Panc1 (cell line): ENCODE data around the gene USP5. TPM values are rescaled to one million over a fixed set of nuclear protein-coding genes. Genes with fewer than 3 reads are reported as not detected.

ENCODE experiments used
- ATAC-seq: fragments of 200-7000 bp; cut with Tn5 transposase; 2 replicates; pipeline ENCODE4 v1.9.1; 2020; ENCODE audit warnings: mild to moderate bottlenecking, moderate library complexity
- BruUV-seq: library from RNA; stranded (reverse); fragments of 400-500 nt; replicated peaks from 2 replicates; lab custom pipeline; 2021; lab: Mats Ljungman, UMichigan
- CTCF ChIA-PET: fragments of 300-600 bp; sonication (Branson Sonifier 250); formaldehyde crosslinking; loops from one replicate; lab custom pipeline; 2022; ENCODE audit warnings: antibody characterized with exemption; lab: Charles Lee
- POLR2A ChIA-PET: fragments of 300-600 bp; sonication (Branson Sonifier 250); formaldehyde crosslinking; loops from one replicate; lab custom pipeline; 2022; ENCODE audit warnings: antibody characterized with exemption; lab: Charles Lee
- DNase-seq: peaks from one replicate; pipeline ENCODE4 v3.0.0-alpha.2; 2010; ENCODE audit warnings: low read depth, low spot score
- H3K27ac ChIP-seq: 2 replicates; pipeline ENCODE4 v1.5.1; 2011; ENCODE audit warnings: mild to moderate bottlenecking, low read length, inconsistent platforms
- H3K27me3 ChIP-seq: fragments of 200-500 bp; sonication (Bioruptor generic); 2 replicates; pipeline ENCODE4 v1.6.0; 2014; ENCODE audit warnings: low read length, inconsistent platforms; ENCODE audit not compliant: control insufficient read depth, insufficient read depth
- H3K36me3 ChIP-seq: fragments of 200-500 bp; sonication (Bioruptor generic); 2 replicates; pipeline ENCODE4 v1.5.1; 2014; ENCODE audit warnings: inconsistent platforms, mild to moderate bottlenecking, low read length, moderate library complexity; ENCODE audit not compliant: control insufficient read depth, insufficient read depth
- H3K4me1 ChIP-seq: 2 replicates; pipeline ENCODE4 v1.5.1; 2011; ENCODE audit warnings: inconsistent platforms, mild to moderate bottlenecking, low read length, moderate library complexity; ENCODE audit not compliant: control insufficient read depth, insufficient read depth
- H3K4me3 ChIP-seq, 2 experiments: 2 replicates each; pipeline ENCODE4 v1.5.1; 2011 to 2012; ENCODE audit warnings: low read depth in 2 of 2, low read length in 2 of 2, mild to moderate bottlenecking in 2 of 2, inconsistent platforms in 1 of 2, moderate library complexity in 1 of 2
- H3K9me3 ChIP-seq: fragments of 200-500 bp; sonication (Bioruptor generic); 2 replicates; pipeline ENCODE4 v1.5.1; 2014; ENCODE audit warnings: low read depth, mild to moderate bottlenecking, inconsistent platforms, low read length, moderate library complexity; ENCODE audit not compliant: control insufficient read depth, insufficient read depth
- POLR2AphosphoS5 ChIP-seq: IDR thresholded peaks from 2 replicates; pipeline ENCODE4 v1.6.1; 2012; ENCODE audit warnings: mild to moderate bottlenecking, low read depth, low read length, moderate library complexity
- REST ChIP-seq, 2 experiments: IDR thresholded peaks; 2 replicates each; pipeline ENCODE4 v1.6.1; 2011 to 2012; ENCODE audit warnings: low read depth in 2 of 2, control low read depth in 1 of 2, low read length in 1 of 2, mild to moderate bottlenecking in 1 of 2, moderate library complexity in 1 of 2; ENCODE audit not compliant: insufficient read depth in 1 of 2
- SIN3A ChIP-seq: IDR thresholded peaks from 2 replicates; pipeline ENCODE4 v1.6.1; 2012; ENCODE audit warnings: low read depth, mild to moderate bottlenecking, low read length, moderate library complexity, borderline replicate concordance; ENCODE audit not compliant: insufficient read depth
- TCF7L2 ChIP-seq: IDR thresholded peaks from 2 replicates; pipeline ENCODE4 v1.6.1; 2011; ENCODE audit warnings: mild to moderate bottlenecking, low read depth, low read length, inconsistent platforms
- in situ Hi-C: cut with HindIII; loops from 2 replicates; pipeline ENCODE4 v1.10.0; 2016; ENCODE audit warnings: low sequenced_read_pairs, low pct_unique_long_range_greater_than_20kb
- intact Hi-C: fragments of 100-400 bp; cut with micrococcal nuclease; formaldehyde crosslinking; loops from one replicate; pipeline ENCODE4 v1.10.0; 2022; ENCODE audit not compliant: unreplicated experiment
- total RNA-seq: library from RNA; stranded (reverse); gene quantifications from one replicate; pipeline ENCODE4 v1.2.1, GENCODE V29; 2021; ENCODE audit not compliant: unreplicated experiment
- TF ChIP-seq, protein P1 (sequence below): fragments of 450-650 bp; IDR thresholded peaks from 2 replicates; pipeline ENCODE4 v1.5.1; 2017; ENCODE audit warnings: mild to moderate bottlenecking

USP5 gene
- total RNA-seq, 1 experiment from 2014 or later, result 104 TPM

- no peak; the same call in 1 of the 2 replicates for ATAC-seq
- DNase-seq, result no peak
- intact Hi-C loops (no loop called here), in situ Hi-C loops (no loop called here)
- CTCF ChIA-PET, result no interaction called here
- peaks cover 7% of the 10 kb centered on the region for H3K4me1 ChIP-seq
- no peaks in the 10 kb centered on the region for H3K27me3 ChIP-seq
- no peaks in the 10 kb centered on the region for H3K9me3 ChIP-seq
- TF ChIP-seq REST (IDR thresholded peaks at IDR 0.05; ENCODE audit: insufficient read depth in 1 of 2, low read depth in 2 of 2, low read length in 1 of 2) (no peak), POLR2AphosphoS5 (no peak), SIN3A (no peak), TCF7L2 (no peak)
- TF ChIP-seq, protein P1, sequence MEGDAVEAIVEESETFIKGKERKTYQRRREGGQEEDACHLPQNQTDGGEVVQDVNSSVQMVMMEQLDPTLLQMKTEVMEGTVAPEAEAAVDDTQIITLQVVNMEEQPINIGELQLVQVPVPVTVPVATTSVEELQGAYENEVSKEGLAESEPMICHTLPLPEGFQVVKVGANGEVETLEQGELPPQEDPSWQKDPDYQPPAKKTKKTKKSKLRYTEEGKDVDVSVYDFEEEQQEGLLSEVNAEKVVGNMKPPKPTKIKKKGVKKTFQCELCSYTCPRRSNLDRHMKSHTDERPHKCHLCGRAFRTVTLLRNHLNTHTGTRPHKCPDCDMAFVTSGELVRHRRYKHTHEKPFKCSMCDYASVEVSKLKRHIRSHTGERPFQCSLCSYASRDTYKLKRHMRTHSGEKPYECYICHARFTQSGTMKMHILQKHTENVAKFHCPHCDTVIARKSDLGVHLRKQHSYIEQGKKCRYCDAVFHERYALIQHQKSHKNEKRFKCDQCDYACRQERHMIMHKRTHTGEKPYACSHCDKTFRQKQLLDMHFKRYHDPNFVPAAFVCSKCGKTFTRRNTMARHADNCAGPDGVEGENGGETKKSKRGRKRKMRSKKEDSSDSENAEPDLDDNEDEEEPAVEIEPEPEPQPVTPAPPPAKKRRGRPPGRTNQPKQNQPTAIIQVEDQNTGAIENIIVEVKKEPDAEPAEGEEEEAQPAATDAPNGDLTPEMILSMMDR, result no peak
- no peak overlapping the region for H3K27ac ChIP-seq
- H3K4me3 ChIP-seq, result no peak overlapping the region
- BruUV-seq, result no TSS peak
- peaks cover 7% of the 10 kb centered on the region for H3K36me3 ChIP-seq
- POLR2A ChIA-PET, result no interaction called here
Observed at GRCh38 chr12:6845395-6845794, 6.6 kb upstream of the USP5 start.

GRCh38 chr12:6846316-6846869 lies 5.6 kb upstream of the USP5 start:
- no TSS peak for BruUV-seq
- Histone ChIP-seq H3K4me3 (no peak overlapping the region), H3K36me3 (peaks cover 10% of the 10 kb centered on the region), H3K27ac (no peak overlapping the region), H3K4me1 (peaks cover 7% of the 10 kb centered on the region), H3K27me3 (no peaks in the 10 kb centered on the region), H3K9me3 (no peaks in the 10 kb centered on the region)
- in situ Hi-C loops, result no loop called here
- ChIA-PET CTCF (no interaction called here), POLR2A (no interaction called here)
- intact Hi-C loops, result no loop called here
- DNase-seq (no peak), ATAC-seq (no peak)
- TF ChIP-seq POLR2AphosphoS5 (no peak), SIN3A (no peak), REST (IDR thresholded peaks at IDR 0.05; ENCODE audit: insufficient read depth in 1 of 2, low read depth in 2 of 2, low read length in 1 of 2) (no peak), TCF7L2 (no peak)
- TF ChIP-seq, protein P1, result no peak
